GM19467 (cell line): ENCODE results near the gene VN1R5.
"Not testable (repeated sequence)": the region's sequence is repeated elsewhere in the genome, so short reads cannot be mapped to it uniquely, and the experiment has no call there.

Experiments used
- ATAC-seq: cut with Tn5 transposase; IDR thresholded peaks from one replicate; pipeline ENCODE4 v1.9.1; 2021; ENCODE audit warnings: mild to moderate bottlenecking, moderate library complexity; ENCODE audit not compliant: unreplicated experiment

Gene VN1R5

GRCh38 chr1:247255772-247256171 is at the start of gene VN1R5:
Gene VN1R5 (plus strand): TSS chr1:247256072.
- not testable (repeated sequence) for ATAC-seq

DNA sequence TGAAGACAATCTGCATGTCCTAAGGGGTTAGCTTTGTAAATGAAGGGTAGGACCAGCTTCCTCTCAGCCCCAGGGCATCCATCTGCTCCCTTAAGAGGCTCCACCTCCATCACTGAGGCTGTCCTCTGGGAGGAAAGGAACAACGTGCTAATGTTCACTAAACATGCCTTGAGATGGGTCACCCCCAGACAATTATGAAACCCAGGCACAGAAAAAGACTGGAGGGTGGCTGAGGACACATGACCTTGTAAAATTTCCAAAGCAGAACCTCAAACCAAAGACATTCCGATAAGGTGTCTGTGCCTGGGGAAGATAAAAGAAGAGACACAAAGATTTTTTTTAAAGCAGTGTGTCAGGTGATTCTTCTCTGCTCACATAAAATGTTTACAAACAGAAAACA is 46.5 kb upstream of the VN1R5 start:
- ATAC-seq = no peak

DNA sequence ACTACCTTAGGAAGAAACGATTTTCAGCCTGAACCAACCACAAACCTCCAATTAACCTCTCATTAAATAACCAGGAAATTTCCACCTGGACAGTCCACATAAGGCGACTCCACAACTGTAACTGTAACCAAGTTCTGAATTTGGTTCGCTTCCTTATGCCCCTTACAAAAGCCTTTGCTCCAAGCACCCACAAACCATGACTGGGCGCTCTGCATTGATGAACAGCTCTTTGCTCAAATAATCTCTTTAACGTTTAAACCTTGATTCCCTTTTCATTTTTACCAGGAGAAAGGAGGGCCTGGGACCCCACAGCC is 45.9 kb upstream of the VN1R5 start:
- no peak for ATAC-seq

GRCh38 chr1:247210376-247211117 is 45.3 kb upstream of the VN1R5 start:
- ATAC-seq = peak; percentile 87

DNA sequence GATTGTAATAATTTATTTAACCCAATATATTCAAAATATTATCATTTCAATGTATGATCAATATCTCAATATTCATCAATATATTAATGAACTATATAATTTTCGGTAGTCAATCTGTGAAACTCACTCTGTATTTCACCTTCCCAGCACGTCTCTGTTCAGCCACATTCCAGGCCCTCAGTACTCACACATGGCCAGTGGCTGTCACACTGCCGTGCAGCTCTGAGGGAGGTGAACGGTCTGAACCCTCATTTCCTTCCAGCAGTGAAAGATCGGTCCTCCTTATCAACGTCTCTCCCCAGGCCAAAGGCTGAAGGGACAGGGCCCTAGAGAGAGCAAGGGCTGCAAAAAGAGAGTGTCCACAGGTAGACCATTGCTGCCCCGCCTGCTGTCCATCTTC is 44.5 kb upstream of the VN1R5 start:
- ATAC-seq = no peak

DNA sequence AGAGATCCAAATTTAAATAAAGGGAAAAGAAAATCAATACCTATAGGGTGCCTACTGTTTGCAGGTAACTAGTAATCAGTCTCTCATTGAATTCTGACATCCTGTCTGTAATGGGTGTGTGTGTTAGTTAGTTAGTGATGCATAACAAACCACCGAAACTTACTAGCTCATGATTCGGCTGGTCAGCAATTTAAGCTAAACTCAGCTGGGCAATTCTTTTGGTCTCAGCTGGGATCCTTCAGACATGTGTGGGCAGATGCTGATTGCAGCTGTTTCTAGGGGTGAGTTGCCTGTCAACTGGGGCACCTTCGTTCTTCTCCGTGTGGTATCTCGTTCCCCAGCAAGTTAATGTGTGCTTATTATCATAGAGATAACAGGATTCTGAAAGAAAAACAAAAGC is 43.9 kb upstream of the VN1R5 start:
- ATAC-seq = peak; percentile 55

DNA sequence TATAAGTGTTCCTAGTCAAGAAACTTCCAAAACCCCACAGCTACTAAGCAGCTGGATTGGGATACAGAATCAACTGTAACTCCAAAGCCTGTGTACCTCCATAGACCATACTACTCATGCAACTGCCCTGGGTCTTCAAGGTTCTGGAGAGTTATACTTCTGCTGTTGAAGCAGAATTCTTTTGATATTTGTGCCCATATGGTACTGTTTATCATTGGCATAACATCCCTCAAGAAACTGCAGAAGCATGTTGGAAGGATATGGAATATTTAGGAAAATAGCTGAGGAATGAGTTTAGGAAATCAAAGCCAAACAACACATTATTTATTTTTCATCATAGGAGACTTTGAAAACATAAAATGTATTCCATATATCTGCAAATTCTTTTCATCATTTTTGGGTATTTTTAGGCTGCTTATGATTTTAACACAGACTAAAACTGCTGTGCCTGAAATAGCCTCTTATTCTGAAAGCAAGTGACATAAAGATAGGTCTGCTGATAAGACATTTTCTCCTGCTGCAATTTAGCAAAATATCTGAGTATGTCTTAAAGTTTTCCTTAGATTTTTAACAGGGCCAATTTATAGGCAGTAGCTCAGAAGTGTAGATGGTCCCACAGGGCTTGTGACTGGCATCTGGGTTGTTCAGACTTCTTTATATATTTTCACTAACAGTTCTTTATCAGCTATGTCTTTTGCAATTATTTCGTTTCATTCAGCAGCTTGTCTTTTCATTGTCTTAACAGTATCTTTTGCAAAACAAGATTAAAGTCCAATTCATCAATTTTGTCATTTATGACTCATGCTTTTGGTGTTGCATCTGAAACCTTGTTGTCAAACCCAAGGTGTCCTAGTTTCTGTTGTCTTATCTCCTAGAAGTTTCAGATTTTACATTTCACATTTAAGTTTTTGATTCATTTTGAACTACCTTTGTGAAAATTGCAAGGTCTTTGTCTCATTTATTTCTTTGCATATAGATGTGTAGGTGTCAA is 43.0 kb upstream of the VN1R5 start:
- ATAC-seq = no peak

GRCh38 chr1:247216261-247216660 is 39.6 kb upstream of the VN1R5 start:
- ATAC-seq = no peak

DNA sequence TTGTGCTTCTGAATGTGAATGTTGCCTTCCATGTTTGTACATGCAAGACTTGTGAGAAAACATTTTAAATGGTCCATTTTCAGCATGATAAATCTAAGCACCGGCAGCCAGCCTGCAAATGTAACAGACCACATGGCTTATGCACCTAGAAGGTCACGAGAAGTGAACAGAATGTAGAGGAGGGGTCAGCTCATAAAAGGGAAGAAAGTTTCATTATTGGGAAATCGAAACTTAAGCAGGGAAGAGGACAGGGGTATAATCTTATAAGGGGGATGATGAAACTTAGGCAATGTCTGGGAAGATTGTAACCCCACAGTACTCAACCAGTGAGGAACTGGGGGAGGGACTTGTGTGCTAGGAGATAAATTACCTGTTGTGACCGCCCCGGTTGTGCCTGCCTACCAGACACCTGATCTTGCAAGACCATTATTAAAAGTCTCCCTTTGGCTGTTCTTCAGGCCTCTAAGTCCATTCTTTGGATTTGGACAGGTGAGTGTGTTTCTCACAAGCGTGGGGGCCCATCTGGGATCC is 37.7 kb upstream of the VN1R5 start:
- ATAC-seq = no peak

GRCh38 chr1:247220280-247220679 is 35.6 kb upstream of the VN1R5 start:
- ATAC-seq = not testable (repeated sequence)

- no peak for ATAC-seq
Observed at GRCh38 chr1:247222840-247223239, 33.0 kb upstream of the VN1R5 start.

GRCh38 chr1:247224822-247225221 is 31.1 kb upstream of the VN1R5 start:
- no peak for ATAC-seq

GRCh38 chr1:247228133-247228532 is 27.7 kb upstream of the VN1R5 start:
- ATAC-seq = no peak

GRCh38 chr1:247241691-247242090 is 14.2 kb upstream of the VN1R5 start:
- no peak for ATAC-seq

DNA sequence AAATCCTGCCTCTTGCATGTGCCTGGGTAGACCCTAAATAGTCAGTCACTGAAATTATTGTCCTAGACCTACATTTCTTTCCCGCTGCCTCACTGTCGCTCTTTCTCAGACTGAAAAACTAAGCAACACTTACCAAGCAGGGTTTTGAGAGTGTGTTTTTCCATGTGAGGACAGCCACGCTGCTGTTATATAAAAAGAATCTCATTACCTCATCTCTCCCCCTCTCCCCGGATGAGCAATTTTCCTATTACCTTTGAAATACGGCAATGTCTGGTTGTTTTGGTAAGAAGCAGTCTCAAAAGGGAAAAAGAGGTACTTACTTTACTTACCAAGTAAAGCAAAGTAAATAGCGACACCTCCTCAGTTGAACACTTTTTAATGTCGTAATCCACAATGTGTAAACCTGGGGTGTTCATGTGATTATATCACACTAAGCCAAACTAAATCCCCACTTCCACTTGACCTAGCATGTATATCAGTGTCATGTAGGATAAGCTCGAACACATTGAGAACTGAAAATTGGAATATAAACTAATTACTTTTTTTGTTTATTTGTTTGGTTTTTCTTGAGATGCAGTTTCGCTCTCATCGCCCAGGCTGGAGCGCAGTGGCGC is 12.2 kb upstream of the VN1R5 start:
- no peak for ATAC-seq

- ATAC-seq = no peak
Observed at GRCh38 chr1:247246325-247247115, 9.4 kb upstream of the VN1R5 start.

- no peak for ATAC-seq
Observed at GRCh38 chr1:247247568-247247967, 8.3 kb upstream of the VN1R5 start.

DNA sequence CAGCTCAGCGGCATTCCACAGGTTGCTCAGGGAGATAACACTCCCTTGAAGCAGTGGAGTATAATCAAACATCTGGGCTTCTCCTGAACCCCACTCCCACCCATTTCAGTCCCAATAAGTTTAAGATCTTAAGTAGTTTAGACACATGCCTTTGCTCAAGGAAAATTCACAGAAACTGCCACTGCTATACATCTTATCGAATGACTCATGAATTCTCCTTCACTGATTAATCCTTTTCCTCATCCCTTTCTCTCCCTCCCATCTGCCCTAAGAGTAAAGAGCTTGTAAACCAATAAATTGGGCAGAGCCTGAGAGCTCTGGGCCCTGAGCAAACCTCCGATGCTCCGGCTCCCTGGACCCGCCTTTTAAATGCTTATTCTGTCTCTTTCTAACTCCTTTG is 10.2 kb downstream of the VN1R5 start:
- ATAC-seq = no peak

GRCh38 chr1:247268390-247269045 is 12.6 kb downstream of the VN1R5 start:
- no peak for ATAC-seq

DNA sequence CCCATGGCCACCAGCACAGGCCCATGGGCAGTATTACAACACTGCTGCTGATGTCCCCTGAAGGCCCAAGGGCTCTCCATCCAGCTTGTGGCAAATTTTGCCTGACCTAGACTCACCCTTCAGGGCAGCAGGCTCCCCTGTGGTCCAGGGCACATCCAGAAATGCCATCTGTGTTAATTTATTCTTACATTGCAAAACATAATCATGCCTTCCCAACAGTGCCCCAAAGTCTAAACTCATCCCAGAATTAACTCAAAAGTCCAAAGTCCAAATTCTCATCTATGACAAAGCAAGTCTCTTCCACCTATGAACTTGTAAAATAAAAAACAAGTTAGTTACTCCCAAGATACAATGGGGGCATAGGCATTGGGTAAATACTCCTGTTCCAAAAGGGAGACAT is 13.3 kb downstream of the VN1R5 start:
- no peak for ATAC-seq
